HG03103 (cell line): Measurements from ENCODE around the gene MMP2.

Source experiments
- ATAC-seq: cut with Tn5 transposase; IDR thresholded peaks from one replicate; pipeline ENCODE4 v1.9.1; 2021; ENCODE audit warnings: low read depth; ENCODE audit not compliant: unreplicated experiment

The MMP2 gene

GRCh38 chr16:55468352-55468990 is 10.5 kb upstream of the MMP2 start:
- ATAC-seq: no peak

- ATAC-seq: no peak
Measured at GRCh38 chr16:55469821-55470532, 9.0 kb upstream of the MMP2 start.

- no peak for ATAC-seq
Measured at GRCh38 chr16:55470533-55471371, 8.2 kb upstream of the MMP2 start.

GRCh38 chr16:55471448-55472097 is 7.4 kb upstream of the MMP2 start:
- ATAC-seq: peak; percentile 95

DNA sequence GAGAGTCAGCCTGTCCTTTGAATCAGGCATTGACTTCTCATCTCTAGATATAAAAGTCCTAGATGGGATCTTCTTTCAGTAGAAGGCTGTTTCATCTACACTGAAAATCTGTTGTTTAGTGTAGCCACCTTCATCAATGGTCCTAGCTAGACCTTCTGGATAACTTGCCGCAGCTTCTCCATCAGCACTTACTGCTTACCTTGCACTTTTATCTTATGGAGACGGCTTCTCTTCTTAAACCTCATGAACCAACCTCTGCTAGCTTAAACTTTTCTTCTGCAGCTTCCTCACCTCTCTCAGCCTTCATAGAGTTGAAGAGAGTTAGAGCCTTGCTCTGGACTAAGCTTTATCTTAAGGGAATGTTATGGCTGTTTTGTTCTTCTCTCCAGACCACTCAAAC is 5.4 kb upstream of the MMP2 start:
- no peak for ATAC-seq

- ATAC-seq: no peak
Measured at GRCh38 chr16:55474821-55475220, 4.2 kb upstream of the MMP2 start.

DNA sequence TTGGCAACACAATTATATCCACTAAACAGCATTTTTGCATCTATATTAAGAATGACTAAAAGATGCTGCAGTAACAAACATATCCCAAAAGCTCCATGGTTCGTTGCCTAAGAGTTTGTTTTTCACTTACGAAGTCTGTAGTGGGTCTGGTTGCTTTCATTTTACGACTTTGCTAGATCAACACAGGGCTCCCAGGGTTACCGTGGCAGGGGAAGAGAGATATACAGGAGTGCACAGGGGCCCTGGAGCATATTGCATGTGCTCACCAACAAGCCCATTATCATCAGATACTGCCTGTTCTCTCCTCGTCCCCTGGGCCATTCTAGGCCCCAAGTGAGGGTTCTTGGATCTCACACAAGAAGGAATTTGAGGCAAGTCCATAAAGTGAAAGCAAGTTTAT is 3.1 kb upstream of the MMP2 start:
- no peak for ATAC-seq

- ATAC-seq: no peak
Measured at GRCh38 chr16:55476625-55477533, 2.1 kb upstream of the MMP2 start.

GRCh38 chr16:55477736-55478135 is 1.3 kb upstream of the MMP2 start:
- no peak for ATAC-seq

GRCh38 chr16:55479430-55480140 is 587 bp downstream of the MMP2 start:
- no peak for ATAC-seq

DNA sequence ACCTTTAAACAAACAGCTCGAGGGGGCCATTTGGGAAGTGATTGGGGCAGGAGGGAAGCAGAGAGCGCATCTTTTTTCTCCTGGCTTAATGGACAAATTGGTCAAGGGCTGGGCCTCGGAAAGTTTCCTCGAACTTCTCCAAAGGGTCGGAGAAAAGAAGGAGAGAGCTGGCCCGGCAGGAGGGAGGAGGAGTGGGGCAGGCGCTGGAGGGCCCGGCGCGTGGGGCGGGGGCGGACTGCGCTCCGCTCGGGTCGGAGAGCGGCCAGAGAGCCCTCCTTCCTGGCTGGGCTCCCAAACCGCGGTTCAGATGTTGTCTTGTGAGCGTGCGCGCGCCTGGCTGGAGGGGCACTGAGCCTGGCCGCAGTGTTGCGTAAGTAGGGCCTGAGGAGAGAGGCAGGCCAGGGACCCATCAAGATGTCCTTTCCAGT is 1.2 kb downstream of the MMP2 start:
- ATAC-seq: no peak

DNA sequence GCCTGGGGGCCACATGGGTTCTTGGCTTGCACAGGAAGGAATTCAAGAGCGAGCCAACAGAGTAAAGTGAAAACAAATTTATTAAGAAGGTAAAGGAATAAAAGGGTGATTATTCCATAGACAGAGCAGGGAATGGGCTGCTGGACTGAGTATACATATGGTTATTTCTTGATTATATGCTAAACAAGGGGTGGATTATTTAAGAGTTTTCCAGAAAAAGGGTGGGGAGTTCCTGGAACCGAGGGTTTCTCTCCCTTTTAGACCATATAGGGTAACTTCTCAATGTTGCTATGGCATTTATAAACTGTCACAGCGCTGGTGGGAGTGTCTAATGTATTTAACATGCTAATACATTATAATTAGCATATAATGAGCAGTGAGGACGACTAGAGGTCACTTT is 2.0 kb downstream of the MMP2 start:
- no peak for ATAC-seq

DNA sequence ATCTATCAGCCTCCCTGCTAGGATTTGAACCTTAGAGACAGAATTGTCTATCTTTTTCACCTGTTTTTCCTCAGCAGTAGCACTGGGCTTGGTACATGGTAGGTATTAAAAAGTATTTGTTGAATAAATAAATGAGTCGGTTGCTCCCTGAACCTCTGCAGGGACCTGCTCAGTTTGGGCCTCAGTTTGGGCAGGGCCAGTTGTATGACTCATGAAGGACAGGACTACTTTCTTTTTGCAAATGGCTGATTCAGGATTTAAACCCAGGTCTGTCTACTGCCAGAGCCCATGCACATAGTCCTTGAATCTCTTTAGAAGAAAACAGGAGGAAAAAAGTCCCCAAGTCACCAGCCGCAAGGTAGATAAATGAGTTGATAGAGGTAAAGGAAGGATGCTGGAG is 3.1 kb downstream of the MMP2 start:
- ATAC-seq: no peak

- no peak for ATAC-seq
Measured at GRCh38 chr16:55487048-55487803, 8.2 kb downstream of the MMP2 start.

GRCh38 chr16:55488306-55488705 is 9.3 kb downstream of the MMP2 start:
- ATAC-seq: no peak

DNA sequence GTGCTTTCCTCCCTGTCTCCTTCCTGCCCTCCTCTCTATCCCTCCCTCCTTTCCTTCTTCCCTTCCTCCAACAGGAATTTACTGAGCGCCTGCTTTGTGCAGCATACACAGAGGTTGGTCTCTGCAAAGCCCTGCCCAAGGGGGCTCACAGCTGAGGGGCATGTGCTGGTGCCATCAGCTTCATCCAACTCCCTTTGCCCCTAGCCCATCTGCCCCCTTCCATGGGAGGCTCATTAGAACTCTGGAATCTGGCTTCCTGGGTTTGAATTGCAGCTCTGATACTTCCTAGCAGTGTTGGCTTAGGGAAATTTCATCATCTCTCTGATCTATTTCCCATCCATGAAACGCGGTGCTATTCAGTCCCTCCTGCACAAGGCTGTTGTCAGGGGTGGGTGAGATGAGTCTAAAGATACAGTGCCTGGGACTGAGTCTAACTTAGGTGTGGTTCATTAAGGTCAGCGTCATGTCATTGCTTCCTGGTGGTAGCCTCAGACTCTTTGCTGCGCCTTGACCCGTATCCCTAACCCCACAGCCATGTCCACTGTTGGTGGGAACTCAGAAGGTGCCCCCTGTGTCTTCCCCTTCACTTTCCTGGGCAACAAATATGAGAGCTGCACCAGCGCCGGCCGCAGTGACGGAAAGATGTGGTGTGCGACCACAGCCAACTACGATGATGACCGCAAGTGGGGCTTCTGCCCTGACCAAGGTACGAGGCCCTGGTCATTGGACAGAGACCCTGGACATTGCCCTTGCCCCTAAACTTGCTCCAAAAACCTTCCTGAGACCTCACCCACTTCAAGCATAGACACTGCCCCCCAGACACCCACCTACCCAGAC is 10.3 kb downstream of the MMP2 start:
- ATAC-seq: no peak

- ATAC-seq: no peak
Measured at GRCh38 chr16:55489956-55490265, 10.9 kb downstream of the MMP2 start.

- no peak for ATAC-seq
Measured at GRCh38 chr16:55490301-55490700, 11.3 kb downstream of the MMP2 start.
